Measurements from ENCODE around the gene KCNJ14.

KCNJ14 gene

DNA sequence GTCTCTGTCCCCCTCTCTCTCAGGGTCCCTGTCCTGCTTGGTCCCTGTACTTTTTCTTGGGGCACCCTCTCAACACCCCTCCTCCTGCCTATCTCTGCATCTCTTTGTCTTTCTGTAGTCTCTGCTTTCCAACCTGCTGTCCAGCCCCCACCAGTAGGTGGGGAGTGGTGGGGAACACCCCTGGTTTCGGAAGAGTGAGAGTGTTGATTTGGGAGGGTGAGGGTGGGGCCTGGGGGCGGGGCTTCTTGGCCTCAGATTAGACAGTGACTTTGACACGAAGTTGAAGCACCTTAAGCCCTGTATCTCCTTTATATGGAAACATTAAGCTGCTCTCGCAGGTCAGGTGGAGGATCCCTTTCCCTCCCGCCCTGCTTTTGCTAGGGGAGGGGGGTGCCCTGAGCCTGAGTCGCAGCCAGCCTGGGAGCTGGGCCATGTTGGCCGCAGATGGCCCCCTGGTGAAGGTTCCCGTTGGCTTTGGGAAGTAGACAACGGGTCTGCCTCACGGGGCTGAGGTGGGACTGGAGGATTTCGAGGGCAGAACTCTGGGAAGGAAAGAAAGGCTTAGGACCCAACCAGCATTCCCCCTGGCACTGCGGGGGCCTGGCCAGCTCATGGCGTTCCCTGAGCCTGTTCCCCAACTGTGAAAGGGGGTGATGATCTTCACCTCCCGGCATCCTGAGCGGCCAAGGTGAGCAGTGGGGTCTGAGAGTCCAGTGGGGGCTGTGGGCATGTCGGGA is at the start of gene KCNJ14:
Gene KCNJ14, plus strand, starts transcription at position 404 of the 737 bp plus-strand sequence. CDS start 6,151 bp downstream, outside the sequence.
- Mint-ChIP-seq H3K4me1 (ENCODE audit: low read depth) (peaks cover 3% of the 10 kb centered on the region), H3K4me3 (no peak within 1 kb of the TSS), H3K27me3 (ENCODE audit: low read depth) (no peaks in the 10 kb centered on the region), H3K27ac (no peak within 1 kb of the TSS), H3K36me3 (ENCODE audit: low read depth) (peaks cover 23% of the 10 kb centered on the region), H3K9me3 (no peaks in the 10 kb centered on the region)

GRCh38 chr19:48405850-48406249 is 49.5 kb upstream of the KCNJ14 start:
- Mint-ChIP-seq H3K36me3 (ENCODE audit: low read depth) (no peaks in the 10 kb centered on the region), H3K4me3 (no peak overlapping the region), H3K9me3 (no peaks in the 10 kb centered on the region), H3K27me3 (ENCODE audit: low read depth) (peaks cover 14% of the 10 kb centered on the region), H3K27ac (no peak overlapping the region), H3K4me1 (ENCODE audit: low read depth) (peaks cover 10% of the 10 kb centered on the region)

- peaks cover 16% of the 10 kb centered on the region for H3K4me1 Mint-ChIP-seq (ENCODE audit: low read depth)
- no peak overlapping the region for H3K4me3 Mint-ChIP-seq
- H3K27ac Mint-ChIP-seq, result no peak overlapping the region
- H3K27me3 Mint-ChIP-seq (ENCODE audit: low read depth), result peaks cover 26% of the 10 kb centered on the region
- H3K36me3 Mint-ChIP-seq (ENCODE audit: low read depth), result no peaks in the 10 kb centered on the region
- H3K9me3 Mint-ChIP-seq, result no peaks in the 10 kb centered on the region
Observed at GRCh38 chr19:48413879-48414587, 41.3 kb upstream of the KCNJ14 start.

GRCh38 chr19:48415395-48415794 is 40.0 kb upstream of the KCNJ14 start:
- Mint-ChIP-seq H3K27me3 (ENCODE audit: low read depth) (peaks cover 26% of the 10 kb centered on the region), H3K9me3 (no peaks in the 10 kb centered on the region), H3K27ac (no peak overlapping the region), H3K36me3 (ENCODE audit: low read depth) (no peaks in the 10 kb centered on the region), H3K4me1 (ENCODE audit: low read depth) (peaks cover 19% of the 10 kb centered on the region), H3K4me3 (peak overlapping the region; percentile 46)

- Mint-ChIP-seq H3K4me3 (peak overlapping the region; percentile 46), H3K27me3 (ENCODE audit: low read depth) (peaks cover 26% of the 10 kb centered on the region), H3K9me3 (no peaks in the 10 kb centered on the region), H3K27ac (no peak overlapping the region), H3K36me3 (ENCODE audit: low read depth) (no peaks in the 10 kb centered on the region), H3K4me1 (ENCODE audit: low read depth) (peaks cover 19% of the 10 kb centered on the region)
Observed at GRCh38 chr19:48415806-48416221, 39.6 kb upstream of the KCNJ14 start.

- Mint-ChIP-seq H3K9me3 (no peaks in the 10 kb centered on the region), H3K27ac (no peak overlapping the region), H3K36me3 (ENCODE audit: low read depth) (no peaks in the 10 kb centered on the region), H3K4me1 (ENCODE audit: low read depth) (peaks cover 19% of the 10 kb centered on the region), H3K4me3 (no peak overlapping the region), H3K27me3 (ENCODE audit: low read depth) (peaks cover 26% of the 10 kb centered on the region)
Observed at GRCh38 chr19:48417421-48417820, 38.0 kb upstream of the KCNJ14 start.

DNA sequence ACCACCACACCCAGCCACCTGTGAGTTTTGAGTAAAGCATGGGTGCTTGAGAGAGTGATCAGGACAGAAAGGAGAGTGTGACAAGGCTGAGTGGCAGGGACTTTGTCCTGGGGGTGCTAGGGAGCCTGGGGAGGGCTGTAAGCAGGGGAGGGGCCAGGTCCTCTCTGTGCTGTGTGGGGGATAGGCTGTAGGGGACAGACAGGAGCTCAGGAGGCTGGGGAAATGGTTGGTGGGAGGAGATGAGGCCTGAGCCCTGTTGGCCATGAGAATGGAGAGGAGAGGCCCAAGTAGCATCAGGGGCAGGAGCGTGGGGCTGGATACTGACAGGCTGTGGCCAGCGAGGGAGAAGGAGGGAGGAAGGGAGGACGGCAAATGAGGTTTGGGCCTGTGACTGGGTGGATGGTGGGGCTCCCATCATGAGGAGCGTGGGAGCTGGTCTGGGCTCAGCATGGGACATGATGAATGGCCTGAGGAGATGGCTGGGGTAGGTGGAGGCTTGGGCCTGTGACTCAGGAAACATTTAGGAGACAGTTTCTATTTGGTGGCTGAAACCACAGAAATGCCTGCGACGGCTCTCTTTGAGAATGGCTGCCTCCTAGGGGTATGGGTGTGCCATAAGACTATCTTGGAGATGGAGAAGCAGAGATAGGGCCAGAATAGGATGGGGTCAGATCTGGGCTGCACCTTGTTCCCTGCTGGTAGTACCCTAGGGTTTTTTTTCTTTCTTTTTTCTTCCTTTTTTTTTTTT is 36.9 kb upstream of the KCNJ14 start:
- Mint-ChIP-seq H3K27ac (peak overlapping the region; percentile 82), H3K9me3 (no peaks in the 10 kb centered on the region), H3K27me3 (ENCODE audit: low read depth) (peaks cover 23% of the 10 kb centered on the region), H3K4me3 (peak overlapping the region; percentile 84), H3K36me3 (ENCODE audit: low read depth) (no peaks in the 10 kb centered on the region), H3K4me1 (ENCODE audit: low read depth) (peaks cover 19% of the 10 kb centered on the region)

GRCh38 chr19:48419158-48419920 is 36.0 kb upstream of the KCNJ14 start:
- Mint-ChIP-seq H3K27me3 (ENCODE audit: low read depth) (peaks cover 14% of the 10 kb centered on the region), H3K27ac (peak overlapping the region; percentile 82), H3K9me3 (no peaks in the 10 kb centered on the region), H3K36me3 (ENCODE audit: low read depth) (no peaks in the 10 kb centered on the region), H3K4me3 (peak overlapping the region; percentile 84), H3K4me1 (ENCODE audit: low read depth) (peaks cover 19% of the 10 kb centered on the region)

- Mint-ChIP-seq H3K4me3 (no peak overlapping the region), H3K4me1 (ENCODE audit: low read depth) (peaks cover 19% of the 10 kb centered on the region), H3K9me3 (no peaks in the 10 kb centered on the region), H3K36me3 (ENCODE audit: low read depth) (no peaks in the 10 kb centered on the region), H3K27ac (no peak overlapping the region), H3K27me3 (ENCODE audit: low read depth) (peaks cover 4% of the 10 kb centered on the region)
Observed at GRCh38 chr19:48421548-48421947, 33.8 kb upstream of the KCNJ14 start.

GRCh38 chr19:48424694-48425219 is 30.6 kb upstream of the KCNJ14 start:
- no peaks in the 10 kb centered on the region for H3K36me3 Mint-ChIP-seq (ENCODE audit: low read depth)
- peaks cover 4% of the 10 kb centered on the region for H3K27me3 Mint-ChIP-seq (ENCODE audit: low read depth)
- H3K9me3 Mint-ChIP-seq, result no peaks in the 10 kb centered on the region
- no peak overlapping the region for H3K4me3 Mint-ChIP-seq
- peaks cover 5% of the 10 kb centered on the region for H3K4me1 Mint-ChIP-seq (ENCODE audit: low read depth)
- H3K27ac Mint-ChIP-seq, result no peak overlapping the region

GRCh38 chr19:48428670-48429069 is 26.7 kb upstream of the KCNJ14 start:
- Mint-ChIP-seq H3K9me3 (no peaks in the 10 kb centered on the region), H3K4me3 (no peak overlapping the region), H3K27me3 (ENCODE audit: low read depth) (peaks cover 4% of the 10 kb centered on the region), H3K27ac (no peak overlapping the region), H3K36me3 (ENCODE audit: low read depth) (no peaks in the 10 kb centered on the region), H3K4me1 (ENCODE audit: low read depth) (peaks cover 5% of the 10 kb centered on the region)

GRCh38 chr19:48433337-48433736 is 22.0 kb upstream of the KCNJ14 start:
- H3K4me1 Mint-ChIP-seq (ENCODE audit: low read depth), result no peaks in the 10 kb centered on the region
- H3K4me3 Mint-ChIP-seq, result no peak overlapping the region
- H3K9me3 Mint-ChIP-seq, result no peaks in the 10 kb centered on the region
- peaks cover 6% of the 10 kb centered on the region for H3K27me3 Mint-ChIP-seq (ENCODE audit: low read depth)
- H3K27ac Mint-ChIP-seq, result no peak overlapping the region
- H3K36me3 Mint-ChIP-seq (ENCODE audit: low read depth), result no peaks in the 10 kb centered on the region

- Mint-ChIP-seq H3K27ac (no peak overlapping the region), H3K27me3 (ENCODE audit: low read depth) (peaks cover 27% of the 10 kb centered on the region), H3K36me3 (ENCODE audit: low read depth) (no peaks in the 10 kb centered on the region), H3K4me3 (no peak overlapping the region), H3K4me1 (ENCODE audit: low read depth) (no peaks in the 10 kb centered on the region), H3K9me3 (no peaks in the 10 kb centered on the region)
Observed at GRCh38 chr19:48436586-48436985, 18.8 kb upstream of the KCNJ14 start.
